K562 (cell line): ENCODE results near the gene ANKS1B. TPM values are rescaled to one million over a fixed set of nuclear protein-coding genes. Genes with fewer than 3 reads are reported as not detected.

ENCODE experiments used
- ATAC-seq: fragments of 200-7000 bp; cut with Tn5 transposase; 3 replicates; pipeline ENCODE4 v1.9.1; 2020; ENCODE audit warnings: moderate library complexity
- BruUV-seq: library from RNA; stranded (reverse); fragments of 400-500 nt; replicated peaks from 2 replicates; lab custom pipeline; 2021; lab: Mats Ljungman, UMichigan
- CTCF ChIA-PET: fragments of 300-600 bp; formaldehyde crosslinking; extraction: SDS; loops from one replicate; lab custom pipeline; 2021; ENCODE audit warnings: low intra/inter-chr PET ratio; lab: Yijun Ruan, JAX
- POLR2A ChIA-PET: fragments of 300-600, 350-650 bp; sonication (Branson Sonifier 250); formaldehyde crosslinking; extraction: SDS; loops from one replicate; lab custom pipeline; 2021; ENCODE audit warnings: antibody characterized with exemption, inconsistent platforms; lab: Yijun Ruan, JAX
- DNase-seq, 4 experiments: peaks; one replicate each; pipeline versions ENCODE4 v3.0.0 to v3.0.0-alpha.2; 2011 to 2018; ENCODE audit warnings: low spot score in 3 of 4, mixed read lengths in 3 of 4; ENCODE audit errors: extremely low read depth in 1 of 4
- FAIRE-seq: peaks from 2 replicates; lab custom pipeline; 2011; peaks lifted over from hg19 to GRCh38; lab: Jason Lieb, UNC
- H2AFZ ChIP-seq: 2 replicates; pipeline ENCODE4 v1.6.0; 2011; ENCODE audit warnings: low read depth, low read length, control low read depth, inconsistent platforms
- H3K27ac ChIP-seq: fragments of 200-600 bp; 3 replicates; pipeline ENCODE4 v1.8.0; 2011; ENCODE audit warnings: low read depth, mild to moderate bottlenecking, control low read depth, inconsistent platforms, low read length, moderate library complexity, mixed read lengths; ENCODE audit errors: extremely low read depth
- H3K27me3 ChIP-seq, 2 experiments: fragments of 300-600 bp in 1 of 2; 2 replicates in 1 of 2; 3 replicates in 1 of 2; pipeline versions ENCODE4 v1.6.0 to v1.8.0; 2011; ENCODE audit warnings: inconsistent platforms in 2 of 2, low read length in 2 of 2, mild to moderate bottlenecking in 1 of 2, mixed read lengths in 1 of 2, moderate library complexity in 1 of 2; ENCODE audit not compliant: control insufficient read depth in 2 of 2, insufficient read depth in 2 of 2
- H3K36me3 ChIP-seq: fragments of 300-600 bp; 3 replicates; pipeline ENCODE4 v1.8.0; 2011; ENCODE audit warnings: mild to moderate bottlenecking, low read length, inconsistent platforms; ENCODE audit not compliant: control insufficient read depth, insufficient read depth
- H3K4me1 ChIP-seq, 2 experiments: fragments of 200-600 bp in 1 of 2; replicated peaks in 1 of 2; 2 replicates in 1 of 2; 3 replicates in 1 of 2; pipeline versions ENCODE4 v1.5.1 to v1.8.0; 2011; ENCODE audit warnings: inconsistent platforms in 2 of 2, low read length in 2 of 2, mild to moderate bottlenecking in 1 of 2, mixed read lengths in 1 of 2, moderate library complexity in 1 of 2; ENCODE audit not compliant: control insufficient read depth in 2 of 2, insufficient read depth in 2 of 2
- H3K4me2 ChIP-seq: 2 replicates; pipeline ENCODE4 v1.6.1; 2011; ENCODE audit warnings: low read length, control low read depth, inconsistent platforms, mixed read lengths; ENCODE audit not compliant: insufficient read depth
- H3K4me3 ChIP-seq: fragments of 200-600 bp; sonication (generic), shearing (Covaris generic); 2 replicates; pipeline ENCODE4 v1.5.1; 2016; ENCODE audit warnings: control low read depth, inconsistent platforms
- H3K79me2 ChIP-seq: fragments of 200-600 bp; 3 replicates; pipeline ENCODE4 v1.8.0; 2011; ENCODE audit warnings: low read length, inconsistent platforms; ENCODE audit not compliant: control insufficient read depth, insufficient read depth
- H3K9ac ChIP-seq, 2 experiments: 2 replicates each; pipeline versions ENCODE4 v1.6.0 to v1.6.1; 2011; ENCODE audit warnings: low read depth in 2 of 2, low read length in 2 of 2, control low read depth in 1 of 2, inconsistent platforms in 1 of 2, mild to moderate bottlenecking in 1 of 2, mixed read lengths in 1 of 2; ENCODE audit not compliant: insufficient read depth in 1 of 2
- H3K9me1 ChIP-seq: one replicate; pipeline ENCODE4 v1.6.0; 2011; ENCODE audit warnings: inconsistent platforms, mild to moderate bottlenecking, low read length, moderate library complexity; ENCODE audit not compliant: control insufficient read depth, insufficient read depth
- H3K9me3 ChIP-seq: replicated peaks from 2 replicates; pipeline ENCODE4 v1.5.1; 2011; ENCODE audit warnings: low read depth, low read length, inconsistent platforms; ENCODE audit not compliant: control insufficient read depth, insufficient read depth
- H4K20me1 ChIP-seq: replicated peaks from 2 replicates; pipeline ENCODE4 v1.6.1; 2011; ENCODE audit warnings: low read length, inconsistent platforms, mixed read lengths; ENCODE audit not compliant: control insufficient read depth, insufficient read depth
- ADNP ChIP-seq: fragments of 200-800 bp; sonication (Bioruptor generic); IDR thresholded peaks from 2 replicates; pipeline ENCODE4 v1.6.1; 2016; ENCODE audit warnings: missing genetic modification characterization, missing compliant biosample characterization
- DDX20 ChIP-seq: fragments of 450-650 bp; IDR thresholded peaks from 2 replicates; pipeline ENCODE4 v1.6.1; 2016; ENCODE audit warnings: missing genetic modification characterization, low read depth, mild to moderate bottlenecking, missing compliant biosample characterization, moderate library complexity
- ILK ChIP-seq: fragments of 450-650 bp; IDR thresholded peaks from 2 replicates; pipeline ENCODE4 v1.6.1; 2016; ENCODE audit warnings: missing genetic modification characterization, low read depth, mild to moderate bottlenecking, missing compliant biosample characterization, moderate library complexity, borderline replicate concordance
- NUFIP1 ChIP-seq: fragments of 450-650 bp; IDR thresholded peaks from 2 replicates; pipeline ENCODE4 v1.6.1; 2018; ENCODE audit not compliant: partially characterized antibody
- SETDB1 ChIP-seq: IDR thresholded peaks from one replicate; pipeline ENCODE4 v1.6.1; 2012; ENCODE audit warnings: low read length, control low read depth, inconsistent platforms
- WGBS: fragments of 100-300 bp; shearing (Covaris generic); methylation state at CpG from one replicate; pipeline ENCODE4 v1.1.6; 2016; ENCODE audit warnings: low coverage, mixed read lengths; ENCODE audit not compliant: insufficient coverage; ENCODE audit errors: missing lambda C conversion rate; 5-methylcytosine and 5-hydroxymethylcytosine counted together
- in situ Hi-C: fragments of 300-500 bp; cut with MboI; formaldehyde crosslinking; loops from 4 replicates; pipeline ENCODE4 v1.15.0; 2018; ENCODE audit warnings: inconsistent platforms, mixed read lengths
- intact Hi-C: fragments of 100-400 bp; cut with micrococcal nuclease; formaldehyde crosslinking; loops from 2 replicates; pipeline ENCODE4 v1.14.2; 2022
- polyA plus RNA-seq, 8 experiments: library from polyadenylated mRNA; depleted of rRNA in 4 of 8; stranded (reverse) in 5 of 8; unstranded in 3 of 8; fragments of >200 nt; fragmentation: Nextera tagmentation in 2 of 8; fragmentation: Illumina TruSeq in 1 of 8; extraction: Ambion mirVana in 2 of 8; extraction: Trizol in 1 of 8; gene quantifications; 2 replicates each; pipeline versions ENCODE4 v1.2.1 to v1.2.3, GENCODE V29; 2011 to 2014; ENCODE audit warnings: inconsistent platforms in 1 of 8, missing spikeins in 1 of 8
- total RNA-seq, 7 experiments: library from RNA; depleted of rRNA in 6 of 7; stranded (reverse); fragments of >200 nt in 6 of 7; fragmentation: Illumina TruSeq in 2 of 7; extraction: Trizol in 2 of 7; gene quantifications; 2 replicates each; pipeline versions ENCODE4 v1.2.1 to v1.2.3, GENCODE V29; 2011 to 2021; ENCODE audit warnings: low replicate concordance in 1 of 7

The ANKS1B gene
- total and polyA plus RNA-seq, 9 of the 15 experiments (the other 6 are each of a cell fraction or from before 2014, with no cell fraction given): 0.04 to 0.47 (median 0.28) TPM; not detected in 4

- H3K79me2 ChIP-seq: no peaks in the 10 kb centered on the region
- no peak overlapping the region for H3K4me3 ChIP-seq
- no peak for DNase-seq
- H3K4me2 ChIP-seq: no peak overlapping the region
- no peaks in the 10 kb centered on the region for H3K36me3 ChIP-seq
- H3K9me3 ChIP-seq: no peaks in the 10 kb centered on the region
- H3K9me1 ChIP-seq: no peaks in the 10 kb centered on the region
- no peaks in the 10 kb centered on the region for H3K27me3 ChIP-seq
- intact Hi-C loops: no loop called here
- no peak overlapping the region for H2AFZ ChIP-seq
- in situ Hi-C loops: no loop called here
- H3K27ac ChIP-seq: no peak overlapping the region
- no peaks in the 10 kb centered on the region for H4K20me1 ChIP-seq
- H3K4me1 ChIP-seq: no peaks in the 10 kb centered on the region
- 0% methylated on average over 6 of the region's 6 CpGs for WGBS
- CTCF ChIA-PET: no interaction called here
- no peak for FAIRE-seq
- TF ChIP-seq ADNP (no peak), NUFIP1 (no peak), SETDB1 (no peak), DDX20 (tag) (no peak)
- no peak for ATAC-seq
- H3K9ac ChIP-seq: no peak overlapping the region
- BruUV-seq: no TSS peak
- POLR2A ChIA-PET: no interaction called here
Observed at GRCh38 chr12:99154983-99155336, 829.8 kb downstream of the ANKS1B start.

- intact Hi-C loops: no loop called here
- POLR2A ChIA-PET: no interaction called here
Observed at GRCh38 chr12:99154216-99154982, 830.3 kb downstream of the ANKS1B start.

More at GRCh38 chr12:99154216-99154982, 830.3 kb downstream of the ANKS1B start:
- TF ChIP-seq ILK (tag): no peak
- in situ Hi-C loops: no loop called here
- no peaks in the 10 kb centered on the region for H4K20me1 ChIP-seq
- CTCF ChIA-PET: no interaction called here
- under 1% methylated on average over 17 of the region's 17 CpGs for WGBS
- ATAC-seq: no peak
- FAIRE-seq: no peak
- no peak for DNase-seq
- H2AFZ ChIP-seq: no peak overlapping the region
- H3K79me2 ChIP-seq: no peaks in the 10 kb centered on the region
- H3K36me3 ChIP-seq: no peaks in the 10 kb centered on the region
- BruUV-seq: no TSS peak
- no peaks in the 10 kb centered on the region for H3K9me3 ChIP-seq
- no peak overlapping the region for H3K9ac ChIP-seq
- no peak overlapping the region for H3K4me2 ChIP-seq
- no peak overlapping the region for H3K27ac ChIP-seq
- no peaks in the 10 kb centered on the region for H3K9me1 ChIP-seq
- no peak overlapping the region for H3K4me3 ChIP-seq
- no peaks in the 10 kb centered on the region for H3K4me1 ChIP-seq
- no peaks in the 10 kb centered on the region for H3K27me3 ChIP-seq
